SIG-M5 treated with dmso at 0.1 percent for 504 hours (cell line): ENCODE measurements around the gene KRT14.
"Not testable (repeated sequence)": the region's sequence is repeated elsewhere in the genome, so short reads cannot be mapped to it uniquely, and the experiment has no call there.

Source experiments
- DNase-seq: peaks from one replicate; lab custom pipeline; 2025; ENCODE audit not compliant: unreplicated experiment; lab: John Stamatoyannopoulos, UW

Gene KRT14

GRCh38 chr17:41548844-41549595 lies 37.7 kb downstream of the KRT14 start:
- DNase-seq: peak; percentile 59

- DNase-seq: peak; percentile 45
These were observed 38.5 kb downstream of the KRT14 start for GRCh38 chr17:41547921-41548843.

- DNase-seq: no peak
These were observed 39.3 kb downstream of the KRT14 start for GRCh38 chr17:41547378-41547841.

- DNase-seq: no peak
These were observed 39.9 kb downstream of the KRT14 start for GRCh38 chr17:41546819-41547218.

GRCh38 chr17:41545829-41546410 lies 40.8 kb downstream of the KRT14 start:
- DNase-seq: no peak

GRCh38 chr17:41544935-41545334 lies 41.8 kb downstream of the KRT14 start:
- DNase-seq: no peak

GRCh38 chr17:41544491-41544892 lies 42.2 kb downstream of the KRT14 start:
- DNase-seq: no peak

GRCh38 chr17:41542786-41543185 lies 43.9 kb downstream of the KRT14 start:
- DNase-seq: not testable (repeated sequence)

GRCh38 chr17:41542357-41542756 lies 44.3 kb downstream of the KRT14 start:
- DNase-seq: no peak

GRCh38 chr17:41540921-41541625 lies 45.6 kb downstream of the KRT14 start:
- no peak for DNase-seq

GRCh38 chr17:41539979-41540701 lies 46.6 kb downstream of the KRT14 start:
- no peak for DNase-seq

- DNase-seq: no peak
These were observed 47.6 kb downstream of the KRT14 start for GRCh38 chr17:41539071-41539492.

- no peak for DNase-seq
These were observed 48.1 kb downstream of the KRT14 start for GRCh38 chr17:41538565-41538991.

- DNase-seq: no peak
These were observed 48.7 kb downstream of the KRT14 start for GRCh38 chr17:41537990-41538389.

- DNase-seq: no peak
These were observed 49.1 kb downstream of the KRT14 start for GRCh38 chr17:41537614-41537954.

GRCh38 chr17:41536741-41537613 lies 49.7 kb downstream of the KRT14 start:
- DNase-seq: no peak

GRCh38 chr17:41535764-41536481 lies 50.8 kb downstream of the KRT14 start:
- DNase-seq: no peak

GRCh38 chr17:41534899-41535546 lies 51.7 kb downstream of the KRT14 start:
- DNase-seq: no peak
